ENCODE measurements around the gene AMY1C. TPM values are rescaled to one million over a fixed set of nuclear protein-coding genes. Genes with fewer than 3 reads are reported as not detected.

AMY1C gene
- total RNA-seq, 1 donor from 2014 or later, result not detected

- no peaks in the 10 kb centered on the region for H3K4me1 Mint-ChIP-seq (ENCODE audit: low read depth)
- H3K27me3 Mint-ChIP-seq (ENCODE audit: low read depth), result peaks cover 3% of the 10 kb centered on the region
- peaks cover 17% of the 10 kb centered on the region for H3K9me3 Mint-ChIP-seq (ENCODE audit: low read depth)
- H3K4me3 Mint-ChIP-seq (ENCODE audit: unreplicated experiment), result no peak overlapping the region
- H3K36me3 Mint-ChIP-seq (ENCODE audit: low read depth), result no peaks in the 10 kb centered on the region
- no peak for DNase-seq (ENCODE audit: low spot score)
- TF ChIP-seq, protein P1, sequence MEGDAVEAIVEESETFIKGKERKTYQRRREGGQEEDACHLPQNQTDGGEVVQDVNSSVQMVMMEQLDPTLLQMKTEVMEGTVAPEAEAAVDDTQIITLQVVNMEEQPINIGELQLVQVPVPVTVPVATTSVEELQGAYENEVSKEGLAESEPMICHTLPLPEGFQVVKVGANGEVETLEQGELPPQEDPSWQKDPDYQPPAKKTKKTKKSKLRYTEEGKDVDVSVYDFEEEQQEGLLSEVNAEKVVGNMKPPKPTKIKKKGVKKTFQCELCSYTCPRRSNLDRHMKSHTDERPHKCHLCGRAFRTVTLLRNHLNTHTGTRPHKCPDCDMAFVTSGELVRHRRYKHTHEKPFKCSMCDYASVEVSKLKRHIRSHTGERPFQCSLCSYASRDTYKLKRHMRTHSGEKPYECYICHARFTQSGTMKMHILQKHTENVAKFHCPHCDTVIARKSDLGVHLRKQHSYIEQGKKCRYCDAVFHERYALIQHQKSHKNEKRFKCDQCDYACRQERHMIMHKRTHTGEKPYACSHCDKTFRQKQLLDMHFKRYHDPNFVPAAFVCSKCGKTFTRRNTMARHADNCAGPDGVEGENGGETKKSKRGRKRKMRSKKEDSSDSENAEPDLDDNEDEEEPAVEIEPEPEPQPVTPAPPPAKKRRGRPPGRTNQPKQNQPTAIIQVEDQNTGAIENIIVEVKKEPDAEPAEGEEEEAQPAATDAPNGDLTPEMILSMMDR (IDR thresholded peaks at IDR 0.05), result no peak
- H3K27ac Mint-ChIP-seq (ENCODE audit: unreplicated experiment), result no peak overlapping the region
These were observed 12.2 kb downstream of the AMY1C start for GRCh38 chr1:103761896-103762295.

DNA sequence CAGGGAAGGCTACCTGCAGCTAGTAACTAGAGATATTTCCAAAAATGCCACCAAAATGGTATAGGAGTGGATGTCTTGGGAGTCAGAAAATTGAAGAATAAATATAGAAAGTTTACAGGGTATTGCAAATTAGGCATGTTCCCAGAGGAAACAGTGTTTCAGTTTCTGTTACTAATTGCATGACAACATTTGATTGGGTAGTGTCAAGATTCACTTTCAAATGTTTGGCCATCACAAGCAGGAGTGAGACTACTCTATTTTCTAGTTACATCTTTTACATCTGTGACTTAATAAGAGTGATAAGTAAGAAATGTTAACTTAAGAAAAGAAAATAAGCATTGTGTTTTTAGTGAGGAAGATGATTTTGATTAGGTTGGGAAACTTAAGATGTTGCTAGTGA lies 30.2 kb downstream of the AMY1C start:
- no peak for DNase-seq (ENCODE audit: low spot score)
- Mint-ChIP-seq H3K4me3 (ENCODE audit: unreplicated experiment) (no peak overlapping the region), H3K9me3 (ENCODE audit: low read depth) (no peaks in the 10 kb centered on the region), H3K27me3 (ENCODE audit: low read depth) (peaks cover 13% of the 10 kb centered on the region), H3K4me1 (ENCODE audit: low read depth) (no peaks in the 10 kb centered on the region), H3K27ac (ENCODE audit: unreplicated experiment) (no peak overlapping the region), H3K36me3 (ENCODE audit: low read depth) (no peaks in the 10 kb centered on the region)
- TF ChIP-seq, protein P1 (IDR thresholded peaks at IDR 0.05), result no peak

DNA sequence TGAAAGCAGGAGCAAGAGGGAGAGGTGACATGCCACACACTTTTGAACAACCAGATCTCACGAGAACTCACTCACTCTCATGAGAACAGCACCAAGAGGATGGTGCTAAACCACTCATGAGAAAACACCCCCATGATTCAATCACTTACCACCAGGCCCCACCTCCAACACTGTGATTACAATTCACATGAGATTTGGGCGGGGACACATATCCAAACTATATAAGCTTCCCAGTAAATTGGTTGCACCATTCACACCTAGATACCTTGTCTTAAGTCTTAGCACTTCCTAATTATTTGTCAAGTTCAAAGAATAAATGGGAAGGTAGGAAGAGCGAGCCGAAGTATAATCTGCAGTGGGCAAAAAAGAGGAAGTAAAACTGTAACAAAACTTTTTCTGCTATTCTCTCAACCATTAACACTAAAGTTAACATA lies 34.3 kb downstream of the AMY1C start:
- TF ChIP-seq, protein P1 (IDR thresholded peaks at IDR 0.05), result no peak
- Mint-ChIP-seq H3K9me3 (ENCODE audit: low read depth) (no peaks in the 10 kb centered on the region), H3K36me3 (ENCODE audit: low read depth) (no peaks in the 10 kb centered on the region), H3K27me3 (ENCODE audit: low read depth) (peaks cover 9% of the 10 kb centered on the region), H3K4me3 (ENCODE audit: unreplicated experiment) (no peak overlapping the region), H3K27ac (ENCODE audit: unreplicated experiment) (no peak overlapping the region), H3K4me1 (ENCODE audit: low read depth) (no peaks in the 10 kb centered on the region)
- no peak for DNase-seq (ENCODE audit: low spot score)

DNA sequence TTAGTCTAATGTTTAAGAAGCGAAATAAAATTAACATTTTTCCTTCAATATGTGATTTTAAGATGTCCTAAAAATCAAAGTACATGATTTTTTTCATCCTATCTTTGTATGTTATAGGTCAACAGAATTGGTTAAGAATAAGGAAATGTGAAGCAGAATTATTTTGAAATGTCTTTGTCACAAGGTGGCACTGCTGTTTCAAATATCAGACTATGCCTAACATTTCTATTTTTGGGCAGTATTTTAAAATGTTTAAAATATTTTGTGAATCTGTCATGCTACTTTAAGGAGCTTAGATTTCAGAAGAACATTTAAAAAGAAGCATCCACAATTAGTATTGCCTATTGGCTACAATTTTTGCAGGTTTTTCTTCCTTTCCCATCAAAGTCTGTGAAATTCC lies 38.7 kb downstream of the AMY1C start:
- DNase-seq (ENCODE audit: low spot score), result no peak
- H3K4me1 Mint-ChIP-seq (ENCODE audit: low read depth), result no peaks in the 10 kb centered on the region
- H3K36me3 Mint-ChIP-seq (ENCODE audit: low read depth), result no peaks in the 10 kb centered on the region
- H3K27ac Mint-ChIP-seq (ENCODE audit: unreplicated experiment), result no peak overlapping the region
- H3K9me3 Mint-ChIP-seq (ENCODE audit: low read depth), result no peaks in the 10 kb centered on the region
- no peak overlapping the region for H3K4me3 Mint-ChIP-seq (ENCODE audit: unreplicated experiment)
- TF ChIP-seq, protein P1 (IDR thresholded peaks at IDR 0.05), result peak; percentile 85
- H3K27me3 Mint-ChIP-seq (ENCODE audit: low read depth), result peaks cover 10% of the 10 kb centered on the region

DNA sequence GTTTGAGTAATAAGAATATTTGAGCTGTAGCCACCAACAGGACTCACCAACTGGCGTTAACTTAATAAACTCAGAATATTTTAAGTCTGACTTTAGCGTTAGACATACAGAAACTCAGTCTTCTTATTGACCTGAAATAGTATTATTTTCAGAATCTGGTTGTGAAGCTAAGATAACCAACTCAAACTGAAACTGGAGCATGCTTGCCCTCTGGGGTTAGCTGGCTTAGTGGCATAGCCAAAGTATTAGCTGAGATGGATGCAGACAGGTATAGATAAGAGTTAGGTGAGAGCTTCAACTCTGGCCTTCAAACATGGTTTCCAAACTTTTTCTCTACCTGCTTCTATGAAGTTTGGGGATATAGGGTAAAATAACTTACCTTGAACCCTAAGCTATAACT lies 40.5 kb downstream of the AMY1C start:
- Mint-ChIP-seq H3K4me3 (ENCODE audit: unreplicated experiment) (no peak overlapping the region), H3K27me3 (ENCODE audit: low read depth) (peaks cover 10% of the 10 kb centered on the region), H3K4me1 (ENCODE audit: low read depth) (no peaks in the 10 kb centered on the region), H3K9me3 (ENCODE audit: low read depth) (no peaks in the 10 kb centered on the region), H3K27ac (ENCODE audit: unreplicated experiment) (no peak overlapping the region), H3K36me3 (ENCODE audit: low read depth) (no peaks in the 10 kb centered on the region)
- TF ChIP-seq, protein P1 (IDR thresholded peaks at IDR 0.05), result no peak
- no peak for DNase-seq (ENCODE audit: low spot score)

Other genes starting within 250 kb of the AMY1C start
- 9.9 to 17.6 TPM (median 10.6 TPM) in 3 replicates for gene RNPC3, start 224.2 kb upstream of the AMY1C start, total RNA-seq
- gene AMY2B, start 178.3 kb upstream of the AMY1C start, total RNA-seq, result 2.4 to 8.8 TPM (median 2.6 TPM) in 3 replicates
- gene AMY2A, start 132.5 kb upstream of the AMY1C start, total RNA-seq, result not detected in 3 replicates
- not detected in 3 replicates for gene AMY1A, start 94.1 kb upstream of the AMY1C start, total RNA-seq
- not detected in 3 replicates for gene AMY1B, start 53.7 kb upstream of the AMY1C start, total RNA-seq